NCI-H2171 (cell line): Measurements from ENCODE around the gene ZNF747.

Experiments
- DNase-seq: peaks from one replicate; lab custom pipeline; 2025; lab: John Stamatoyannopoulos, UW

The ZNF747 gene

GRCh38 chr16:30534368-30535105, at the start of gene ZNF747:
ZNF747 (minus strand) TSS chr16:30534858; CDS start chr16:30534679, 179 bp downstream.
- peak; percentile 93 for DNase-seq

DNA sequence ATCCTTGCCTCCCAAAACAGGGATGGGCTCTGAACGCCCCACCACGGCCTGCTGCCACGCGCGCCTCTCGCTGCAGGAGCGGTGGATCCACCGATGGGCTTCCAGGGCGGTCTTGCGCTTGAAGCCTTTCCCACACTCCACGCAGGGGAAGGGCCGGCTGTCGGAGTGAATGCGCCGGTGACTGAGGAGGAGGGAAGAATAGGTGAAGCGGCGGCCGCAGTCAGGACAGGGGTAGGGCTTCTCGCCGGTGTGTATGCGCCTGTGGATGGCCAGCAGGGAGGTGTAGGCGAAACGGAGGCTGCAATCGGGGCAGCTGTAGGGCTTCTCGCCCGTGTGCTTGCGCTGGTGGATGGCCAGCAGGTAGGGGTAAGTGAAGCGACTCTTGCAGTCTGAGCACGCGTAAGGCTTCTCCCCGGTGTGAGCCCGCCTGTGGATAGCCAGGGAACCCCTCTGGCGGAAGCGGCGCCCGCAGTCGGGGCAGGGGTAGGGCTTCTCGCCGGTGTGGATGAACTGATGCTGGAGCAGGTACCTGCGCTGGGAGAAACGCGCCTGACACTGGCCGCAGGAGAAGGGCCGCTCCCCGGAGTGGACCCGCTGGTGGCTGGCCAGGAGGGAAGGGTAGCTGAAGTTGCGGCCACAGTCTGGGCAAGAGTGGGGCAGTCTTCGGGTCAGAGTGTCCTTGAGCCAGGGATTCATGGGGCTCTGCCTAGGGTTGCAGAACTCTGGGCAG, 48.1 kb upstream of the ZNF747 start:
- no peak for DNase-seq

DNA sequence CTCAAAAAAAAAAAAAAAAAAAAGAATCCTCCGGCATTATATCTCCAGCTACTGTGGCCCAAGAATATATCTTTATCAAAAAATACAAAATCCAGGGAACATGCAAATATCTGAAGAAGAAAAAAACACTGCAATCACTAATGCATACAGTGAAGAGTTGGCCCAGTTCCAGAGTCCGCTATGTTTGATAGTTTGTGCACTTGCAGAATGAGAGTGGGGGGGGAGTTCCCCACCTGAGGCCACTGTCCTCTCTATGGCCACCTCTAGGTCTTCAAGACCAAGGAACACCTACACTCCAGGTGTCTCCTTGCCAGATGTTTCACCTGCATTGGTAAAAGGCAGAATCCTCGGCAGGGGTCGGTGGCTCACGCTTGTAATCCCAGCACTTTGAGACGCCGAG, 46.8 kb upstream of the ZNF747 start:
- no peak for DNase-seq

DNA sequence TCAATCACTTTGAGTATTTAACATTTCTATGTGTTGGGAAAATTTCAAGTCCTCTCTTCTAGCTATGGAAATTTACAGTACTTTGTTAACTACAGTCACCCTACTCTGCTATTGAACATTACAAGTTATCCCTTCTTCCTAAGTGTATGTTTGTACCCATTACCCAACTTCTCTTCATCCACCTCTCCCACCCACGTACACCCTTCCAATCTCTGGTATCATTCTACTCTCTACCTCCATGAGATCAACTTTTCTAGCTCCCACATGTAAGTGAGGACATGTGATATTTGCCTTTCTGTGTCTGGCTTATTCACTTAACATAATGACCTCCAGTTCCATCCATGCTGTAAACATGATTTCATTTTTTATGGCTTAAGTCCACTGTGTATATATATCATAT, 40.0 kb upstream of the ZNF747 start:
- DNase-seq: no peak

- DNase-seq: peak; percentile 97
These were observed 37.0 kb upstream of the ZNF747 start, which contains the start of gene ZNF688 for GRCh38 chr16:30571445-30572322. ZNF688 (minus strand) TSS chr16:30571714; CDS start chr16:30571629, 85 bp downstream.

DNA sequence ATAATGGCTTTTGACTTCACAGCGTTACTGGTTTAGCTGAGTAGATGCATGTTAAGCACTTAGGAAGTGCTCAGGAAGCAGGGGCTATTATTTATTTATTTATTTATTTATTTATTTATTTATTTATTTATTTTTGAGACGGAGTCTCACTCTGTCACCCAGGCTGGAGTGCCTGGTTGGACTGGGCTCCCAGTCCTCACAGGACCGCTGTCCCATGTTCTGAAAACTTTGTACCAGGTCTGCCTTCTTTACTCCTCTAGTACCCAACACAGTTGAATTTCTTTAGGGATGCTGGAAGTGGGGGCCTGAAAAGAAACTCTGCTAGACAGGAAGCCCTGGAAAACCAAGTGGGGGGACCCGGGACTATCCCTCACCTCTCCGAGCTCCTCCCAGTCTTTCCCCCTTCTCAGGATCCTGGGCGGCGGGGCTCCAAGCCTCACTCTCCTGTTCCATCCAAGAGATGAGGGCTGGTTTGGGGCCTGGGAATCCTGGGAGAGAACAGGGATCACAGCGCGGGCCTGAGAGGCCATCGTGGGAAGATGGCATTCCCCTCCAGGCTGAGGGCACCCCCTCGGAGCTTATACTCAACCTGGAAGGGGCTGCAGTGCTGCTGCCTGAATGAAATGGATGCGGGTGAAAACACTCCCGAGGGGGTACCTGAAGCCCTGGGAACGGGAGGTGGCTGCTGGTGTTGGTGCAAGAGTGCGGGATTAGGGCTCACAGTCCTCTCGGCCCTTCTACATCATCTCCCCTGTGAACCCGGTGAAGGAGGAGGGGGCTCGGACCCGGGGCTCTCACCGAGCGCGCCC, 36.2 kb upstream of the ZNF747 start:
- no peak for DNase-seq

GRCh38 chr16:30569746-30570635, 35.3 kb upstream of the ZNF747 start:
- DNase-seq: no peak

DNA sequence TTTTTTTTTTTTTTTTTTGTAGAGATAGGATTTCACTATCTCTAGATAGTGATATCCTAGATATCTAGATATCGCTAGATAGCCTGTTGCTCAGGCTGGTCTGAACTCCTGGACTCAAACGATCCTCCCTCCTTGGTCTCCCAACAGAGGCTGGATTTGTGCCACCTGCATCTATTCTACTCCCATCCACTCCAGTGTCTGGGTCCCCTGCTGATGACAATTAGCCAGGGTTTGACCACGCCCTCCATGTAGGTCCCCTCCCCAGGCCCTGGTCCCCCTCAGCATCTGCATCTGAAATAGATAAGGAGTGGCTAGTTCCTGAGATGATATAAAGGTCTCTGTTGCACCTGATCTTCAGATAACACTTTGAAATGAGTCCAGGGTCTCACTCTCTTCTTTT, 34.6 kb upstream of the ZNF747 start:
- DNase-seq: no peak

- DNase-seq: no peak
These were observed 33.5 kb upstream of the ZNF747 start for GRCh38 chr16:30567991-30568638.

- no peak for DNase-seq
These were observed 32.7 kb upstream of the ZNF747 start for GRCh38 chr16:30567160-30567990.

DNA sequence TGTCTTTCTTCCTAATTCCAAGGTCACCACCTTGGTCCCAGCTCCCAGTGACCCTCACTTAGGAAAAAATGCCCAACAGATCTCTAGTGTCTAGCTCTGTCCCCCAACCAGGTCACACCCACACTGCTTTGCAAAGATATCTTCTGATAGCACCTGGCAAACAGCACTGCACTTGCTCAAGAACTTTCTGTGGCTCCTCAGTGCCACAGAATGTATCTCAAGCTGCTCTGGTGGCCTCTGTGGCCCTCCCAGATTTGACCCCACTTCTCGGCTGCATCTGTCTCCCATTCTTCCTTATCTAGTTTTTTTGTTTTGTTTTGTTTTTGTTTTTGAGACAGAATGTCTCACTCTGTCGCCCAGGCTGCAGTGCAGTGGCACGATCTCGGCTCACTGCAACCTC, 31.9 kb upstream of the ZNF747 start:
- DNase-seq: no peak

DNA sequence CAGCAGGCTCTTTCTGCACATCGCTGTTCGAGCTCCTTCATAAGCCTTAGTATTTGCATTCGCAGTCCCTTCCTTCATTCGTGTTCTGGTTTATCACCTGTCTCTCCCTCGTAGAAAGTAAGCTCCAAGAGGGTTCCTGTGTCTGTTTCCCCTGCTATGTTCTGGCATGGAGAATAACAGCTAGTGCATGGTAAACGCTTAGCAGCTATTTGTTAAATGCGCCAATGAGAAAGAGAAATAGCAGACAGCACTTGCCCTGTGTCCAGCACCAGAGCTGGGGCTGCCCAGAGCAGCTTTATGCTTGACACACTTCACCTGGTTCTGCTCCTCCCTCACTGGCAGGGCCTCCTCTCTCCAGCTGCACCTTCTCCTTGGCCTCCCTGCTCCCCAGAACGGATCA, 31.3 kb upstream of the ZNF747 start:
- no peak for DNase-seq

DNA sequence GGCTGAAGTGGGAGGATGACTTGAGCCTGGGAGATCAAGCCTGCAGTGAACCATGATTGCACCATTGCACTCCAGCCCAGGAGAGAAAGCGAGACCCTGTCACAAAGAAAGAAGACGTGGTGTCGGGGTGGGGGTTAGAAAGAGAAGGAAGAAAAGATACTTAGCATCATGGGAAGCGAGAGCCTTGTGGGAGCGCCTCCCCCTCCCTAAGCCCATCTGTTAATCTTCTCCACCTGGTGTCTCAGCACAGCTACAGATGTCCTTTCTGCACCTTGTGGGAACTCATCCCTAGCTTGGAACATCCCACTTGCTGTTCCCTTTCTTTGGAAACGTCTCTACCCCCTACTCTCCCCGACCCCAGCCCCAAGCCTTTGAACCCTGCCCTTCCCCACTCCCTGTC, 30.9 kb upstream of the ZNF747 start:
- DNase-seq: peak; percentile 48

DNA sequence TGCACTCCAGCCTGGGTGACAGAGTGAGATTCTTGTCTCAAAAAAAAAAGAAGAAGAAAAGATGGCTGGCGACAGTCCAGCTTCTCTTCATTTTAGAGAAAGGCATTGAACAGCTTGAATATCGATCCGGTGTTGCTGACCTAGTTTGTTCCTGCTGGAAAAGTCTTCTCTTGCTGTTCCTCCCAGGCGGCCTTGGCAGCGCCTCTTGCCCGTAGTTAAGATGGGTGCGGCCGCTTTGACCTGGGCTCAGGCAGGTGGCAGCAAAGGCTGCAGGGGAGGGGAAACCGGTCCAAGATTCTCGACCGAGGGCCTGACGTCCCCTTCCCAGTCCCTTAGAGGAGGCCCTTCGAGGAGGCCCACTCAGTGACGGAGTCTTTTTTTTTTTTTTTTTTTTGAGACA, 27.4 kb upstream of the ZNF747 start:
- no peak for DNase-seq

- DNase-seq: no peak
These were observed 26.6 kb upstream of the ZNF747 start for GRCh38 chr16:30561089-30561816.

GRCh38 chr16:30559690-30560089, 25.0 kb upstream of the ZNF747 start:
- DNase-seq: no peak

GRCh38 chr16:30558789-30559377, 24.2 kb upstream of the ZNF747 start:
- DNase-seq: no peak
